Activated T-cell treated with anti-CD3 and anti-CD28 coated beads, Interleukin-2, amount 50 U/mL, for 72 hours (primary cell): Measurements from ENCODE around the gene VENTX. TPM values are rescaled to one million over a fixed set of nuclear protein-coding genes. Genes with fewer than 3 reads are reported as not detected.

Experiments
- ATAC-seq, 2 donors: fragments of 150-1000 bp; cut with Tn5 transposase; replicated peaks in 1 of 2; 2 replicates each; pipeline ENCODE4 v1.10.0; 2021; ENCODE audit warnings: moderate library complexity in 2 of 2, mild to moderate bottlenecking in 1 of 2
- DNase-seq, 2 donors: peaks; one replicate each; pipeline ENCODE4 v3.0.0; 2021 to 2022; ENCODE audit warnings: mixed read lengths in 1 of 2
- H3K27ac Mint-ChIP-seq: one replicate; pipeline ENCODE4 v1.8.0; 2022; ENCODE audit warnings: mild to moderate bottlenecking, moderate library complexity, mixed read lengths
- H3K27me3 Mint-ChIP-seq: one replicate; pipeline ENCODE4 v1.8.0; 2022; ENCODE audit warnings: low read depth, mixed read lengths
- H3K36me3 Mint-ChIP-seq, 2 donors: one replicate each; pipeline ENCODE4 v1.8.0; 2022; ENCODE audit warnings: mixed read lengths in 2 of 2, mild to moderate bottlenecking in 1 of 2; ENCODE audit not compliant: insufficient read depth in 2 of 2
- H3K4me1 Mint-ChIP-seq: one replicate; pipeline ENCODE4 v1.8.0; 2022; ENCODE audit warnings: low read depth, mixed read lengths
- H3K4me3 Mint-ChIP-seq, 2 donors: one replicate each; pipeline ENCODE4 v1.8.0; 2022; ENCODE audit warnings: mild to moderate bottlenecking in 2 of 2, mixed read lengths in 2 of 2, moderate library complexity in 2 of 2
- H3K9me3 Mint-ChIP-seq, 2 donors: one replicate each; pipeline ENCODE4 v1.8.0; 2022; ENCODE audit warnings: mixed read lengths in 2 of 2
- total RNA-seq, 2 donors: library from RNA; stranded (reverse); gene quantifications; one replicate each; pipeline ENCODE4 v1.2.3, GENCODE V29; 2022

The VENTX gene
- total RNA-seq, 2 donors from 2014 or later, result 0.21 TPM; not detected in 1

- H3K36me3 Mint-ChIP-seq, result no peaks in the 10 kb centered on the region
- no peak overlapping the region for H3K4me3 Mint-ChIP-seq
- no peaks in the 10 kb centered on the region for H3K9me3 Mint-ChIP-seq
- no peak for DNase-seq
- H3K27ac Mint-ChIP-seq, result no peak overlapping the region
- peaks cover 16% of the 10 kb centered on the region for H3K4me1 Mint-ChIP-seq
- ATAC-seq, result no peak
- peaks cover 41% of the 10 kb centered on the region for H3K27me3 Mint-ChIP-seq
Measured at GRCh38 chr10:133239990-133240389, 2.3 kb downstream of the VENTX start.

- no peaks in the 10 kb centered on the region for H3K36me3 Mint-ChIP-seq
- peak; percentile 20 to 22 for ATAC-seq
- no peak overlapping the region for H3K27ac Mint-ChIP-seq
- H3K9me3 Mint-ChIP-seq, result no peaks in the 10 kb centered on the region
- H3K27me3 Mint-ChIP-seq, result peaks cover 38% of the 10 kb centered on the region
- peaks cover 16% of the 10 kb centered on the region for H3K4me1 Mint-ChIP-seq
- DNase-seq, result no peak
- peak overlapping the region; percentile 60 to 72 for H3K4me3 Mint-ChIP-seq
Measured at GRCh38 chr10:133241501-133242205, 4.0 kb downstream of the VENTX start.

- H3K9me3 Mint-ChIP-seq, result no peaks in the 10 kb centered on the region
- no peak overlapping the region for H3K4me3 Mint-ChIP-seq
- peaks cover 16% of the 10 kb centered on the region for H3K4me1 Mint-ChIP-seq
- ATAC-seq (no peak), DNase-seq (no peak)
- no peaks in the 10 kb centered on the region for H3K36me3 Mint-ChIP-seq
- H3K27me3 Mint-ChIP-seq, result peaks cover 38% of the 10 kb centered on the region
- H3K27ac Mint-ChIP-seq, result no peak overlapping the region
Measured at GRCh38 chr10:133242611-133243356, 5.1 kb downstream of the VENTX start.

DNA sequence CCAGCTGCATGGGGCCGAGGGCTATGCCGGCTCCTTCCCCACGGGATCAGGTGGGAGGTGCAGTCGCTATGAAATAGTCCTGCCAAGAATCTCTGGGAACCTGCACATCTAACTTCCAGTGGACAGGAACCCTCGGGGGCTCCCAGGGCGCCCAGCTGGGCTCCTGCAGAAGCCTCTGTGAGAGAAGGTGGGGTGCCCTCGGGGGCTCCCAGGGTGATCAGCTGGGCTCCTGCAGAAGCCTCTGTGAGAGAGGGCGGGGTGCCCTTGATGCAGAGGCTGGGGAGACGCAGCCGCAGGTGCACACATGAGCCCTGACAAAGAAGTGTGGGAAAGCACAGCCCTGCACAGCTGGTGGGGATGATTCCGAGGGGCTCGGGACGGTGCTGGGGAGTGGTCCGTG, 5.9 kb downstream of the VENTX start:
- Mint-ChIP-seq H3K27ac (no peak overlapping the region), H3K36me3 (no peaks in the 10 kb centered on the region), H3K4me3 (no peak overlapping the region), H3K4me1 (peaks cover 16% of the 10 kb centered on the region), H3K9me3 (no peaks in the 10 kb centered on the region), H3K27me3 (peaks cover 36% of the 10 kb centered on the region)
- ATAC-seq (no peak), DNase-seq (no peak)

DNA sequence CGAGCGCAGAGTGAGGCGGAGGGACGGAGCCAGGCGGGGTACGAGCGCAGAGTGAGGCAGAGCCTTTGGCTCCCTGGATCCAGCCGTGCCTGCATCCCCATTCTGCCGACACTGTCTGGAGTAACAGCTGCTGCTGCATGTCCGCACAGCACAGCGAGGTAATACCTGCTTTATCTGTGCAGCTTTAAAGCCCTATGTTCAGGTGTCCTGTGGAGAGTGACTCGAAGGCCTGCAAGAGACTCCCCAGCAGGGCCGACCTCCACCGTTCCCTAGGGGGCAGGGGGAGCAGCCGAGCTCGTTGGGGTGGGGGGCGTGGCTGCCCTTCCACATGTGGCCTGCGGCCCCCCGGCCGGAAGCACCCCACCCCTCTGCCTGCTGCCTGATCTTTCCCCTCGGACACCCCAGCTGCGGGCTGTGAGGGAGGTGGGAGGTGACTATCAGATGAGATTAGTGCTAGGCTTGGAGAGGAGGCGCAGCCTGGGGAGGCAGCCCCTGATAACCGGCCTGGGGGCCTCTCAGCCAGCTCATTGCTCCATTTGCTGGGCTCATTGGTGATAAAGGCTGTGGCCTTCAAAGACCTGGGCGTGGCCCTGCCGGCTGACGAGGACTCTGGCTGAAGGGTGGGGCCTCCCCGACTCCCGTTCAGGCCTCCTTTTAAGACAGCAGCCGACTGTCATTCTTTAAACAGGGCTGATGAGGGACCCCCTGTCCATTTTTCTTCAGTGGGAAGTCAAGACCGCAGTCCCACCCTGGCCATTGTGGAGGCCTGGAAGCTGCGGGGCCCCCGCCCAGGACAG, 8.0 kb downstream of the VENTX start:
- no peak overlapping the region for H3K27ac Mint-ChIP-seq

GRCh38 chr10:133246236-133246626, 8.6 kb downstream of the VENTX start:
- peaks cover 19% of the 10 kb centered on the region for H3K27me3 Mint-ChIP-seq
- no peaks in the 10 kb centered on the region for H3K36me3 Mint-ChIP-seq
- H3K4me1 Mint-ChIP-seq, result peaks cover 7% of the 10 kb centered on the region
- no peak overlapping the region for H3K4me3 Mint-ChIP-seq
- DNase-seq, result no peak
- H3K27ac Mint-ChIP-seq, result no peak overlapping the region
- no peak for ATAC-seq
- H3K9me3 Mint-ChIP-seq, result no peaks in the 10 kb centered on the region

More for the DNA sequence above, 8.0 kb downstream of the VENTX start:
- peaks cover 13% of the 10 kb centered on the region for H3K4me1 Mint-ChIP-seq
- H3K9me3 Mint-ChIP-seq, result no peaks in the 10 kb centered on the region
- H3K36me3 Mint-ChIP-seq, result no peaks in the 10 kb centered on the region
- DNase-seq (no peak), ATAC-seq (no peak)
- no peak overlapping the region for H3K4me3 Mint-ChIP-seq
- peaks cover 25% of the 10 kb centered on the region for H3K27me3 Mint-ChIP-seq

DNA sequence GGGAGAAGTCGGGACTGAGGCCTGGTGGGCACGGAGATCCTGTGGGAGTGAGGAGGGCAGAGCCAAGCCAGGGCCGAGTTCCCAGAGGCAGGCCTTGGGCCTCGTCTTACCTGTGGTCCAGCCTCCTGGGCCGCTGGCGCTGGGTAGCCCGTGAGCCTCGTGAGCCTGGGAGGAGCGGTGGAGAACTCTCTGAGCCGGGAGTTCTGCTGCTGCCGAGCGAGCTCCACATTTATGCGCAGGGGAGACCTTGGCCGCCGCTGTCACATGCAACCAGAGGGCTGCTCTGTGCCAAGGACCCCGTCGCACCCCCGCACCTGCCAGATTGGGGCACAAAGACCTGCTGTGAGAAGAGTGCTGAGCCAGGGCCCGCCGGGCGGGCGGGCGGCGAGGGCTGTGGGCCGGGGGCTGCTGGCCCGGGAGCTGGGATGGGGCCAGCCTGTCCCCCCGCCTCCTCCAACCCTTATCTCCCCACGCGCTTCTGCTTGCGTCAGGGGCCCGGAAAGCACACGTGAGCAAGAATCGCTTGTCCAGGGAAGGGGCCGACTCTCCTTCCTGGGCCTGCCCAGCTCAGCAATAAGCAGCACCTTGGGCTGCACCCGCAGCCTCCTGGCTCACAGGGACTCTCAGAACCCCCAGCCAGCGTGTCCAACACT, 10.2 kb downstream of the VENTX start:
- H3K36me3 Mint-ChIP-seq, result no peaks in the 10 kb centered on the region
- H3K4me3 Mint-ChIP-seq, result no peak overlapping the region
- H3K27ac Mint-ChIP-seq, result no peak overlapping the region
- H3K9me3 Mint-ChIP-seq, result no peaks in the 10 kb centered on the region
- no peak for ATAC-seq
- H3K27me3 Mint-ChIP-seq, result peaks cover 6% of the 10 kb centered on the region
- no peaks in the 10 kb centered on the region for H3K4me1 Mint-ChIP-seq
- no peak for DNase-seq

DNA sequence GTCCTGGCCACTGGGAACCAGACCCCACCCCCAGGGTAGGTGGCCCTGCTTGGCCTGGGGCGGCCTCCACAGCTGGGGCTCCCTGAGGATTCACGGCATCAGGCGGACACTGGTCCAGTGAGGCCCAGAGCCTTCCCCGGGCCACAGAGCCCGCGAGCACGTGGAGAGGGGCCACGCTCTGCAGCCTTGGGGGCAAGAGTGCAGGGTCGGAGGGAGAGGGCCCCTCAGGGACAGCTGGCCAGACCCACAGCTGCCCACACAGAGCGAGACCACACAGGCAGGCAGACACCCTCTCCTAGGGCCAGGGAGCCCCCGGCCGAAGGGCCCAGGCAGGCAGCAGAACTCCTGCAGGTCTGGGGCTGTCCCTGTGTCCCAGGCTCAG, 10.7 kb downstream of the VENTX start:
- no peaks in the 10 kb centered on the region for H3K36me3 Mint-ChIP-seq
- ATAC-seq (no peak), DNase-seq (no peak)
- H3K4me3 Mint-ChIP-seq, result no peak overlapping the region
- no peaks in the 10 kb centered on the region for H3K9me3 Mint-ChIP-seq
- peaks cover 6% of the 10 kb centered on the region for H3K27me3 Mint-ChIP-seq
- H3K27ac Mint-ChIP-seq, result no peak overlapping the region
- H3K4me1 Mint-ChIP-seq, result no peaks in the 10 kb centered on the region

DNA sequence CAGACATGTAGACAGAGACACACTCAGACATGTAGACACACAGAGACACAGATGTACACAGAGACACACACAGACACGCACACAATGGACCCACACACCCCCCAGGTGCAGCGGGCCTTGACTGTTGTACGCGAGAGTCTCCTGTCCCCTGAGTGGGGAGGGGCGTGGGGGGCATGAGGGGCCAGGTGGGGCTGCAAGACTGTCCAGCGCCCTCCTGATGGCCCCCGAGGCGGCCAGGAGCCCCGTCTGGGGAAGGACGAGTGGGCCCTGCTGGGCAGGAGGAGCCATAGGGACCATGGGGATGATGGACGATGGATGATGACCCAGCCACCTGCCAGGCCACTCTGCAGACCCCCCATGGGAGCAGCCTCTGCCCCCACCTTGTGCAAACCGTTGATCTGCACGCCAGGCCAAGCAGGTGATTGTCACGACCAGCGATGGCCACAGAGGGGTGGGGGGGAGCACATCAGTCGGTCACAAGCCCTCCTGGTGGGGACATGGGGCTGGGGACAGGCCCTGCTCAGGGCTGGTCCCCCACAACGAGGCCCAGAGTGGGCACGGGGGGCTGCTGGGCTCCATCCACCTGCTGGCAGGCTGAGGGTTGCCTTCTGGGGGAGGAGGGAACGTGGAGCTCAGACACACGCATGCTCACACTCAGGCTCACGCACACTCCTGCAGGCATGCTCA, 11.6 kb downstream of the VENTX start:
- Mint-ChIP-seq H3K4me1 (no peaks in the 10 kb centered on the region), H3K4me3 (no peak overlapping the region), H3K9me3 (no peaks in the 10 kb centered on the region), H3K27ac (no peak overlapping the region), H3K36me3 (no peaks in the 10 kb centered on the region), H3K27me3 (peaks cover 6% of the 10 kb centered on the region)
- DNase-seq (no peak), ATAC-seq (no peak)

- DNase-seq (no peak), ATAC-seq (no peak)
- Mint-ChIP-seq H3K4me3 (no peak overlapping the region), H3K4me1 (no peaks in the 10 kb centered on the region), H3K27ac (no peak overlapping the region), H3K27me3 (peaks cover 6% of the 10 kb centered on the region), H3K9me3 (no peaks in the 10 kb centered on the region), H3K36me3 (no peaks in the 10 kb centered on the region)
Measured at GRCh38 chr10:133249975-133250754, 12.5 kb downstream of the VENTX start.

DNA sequence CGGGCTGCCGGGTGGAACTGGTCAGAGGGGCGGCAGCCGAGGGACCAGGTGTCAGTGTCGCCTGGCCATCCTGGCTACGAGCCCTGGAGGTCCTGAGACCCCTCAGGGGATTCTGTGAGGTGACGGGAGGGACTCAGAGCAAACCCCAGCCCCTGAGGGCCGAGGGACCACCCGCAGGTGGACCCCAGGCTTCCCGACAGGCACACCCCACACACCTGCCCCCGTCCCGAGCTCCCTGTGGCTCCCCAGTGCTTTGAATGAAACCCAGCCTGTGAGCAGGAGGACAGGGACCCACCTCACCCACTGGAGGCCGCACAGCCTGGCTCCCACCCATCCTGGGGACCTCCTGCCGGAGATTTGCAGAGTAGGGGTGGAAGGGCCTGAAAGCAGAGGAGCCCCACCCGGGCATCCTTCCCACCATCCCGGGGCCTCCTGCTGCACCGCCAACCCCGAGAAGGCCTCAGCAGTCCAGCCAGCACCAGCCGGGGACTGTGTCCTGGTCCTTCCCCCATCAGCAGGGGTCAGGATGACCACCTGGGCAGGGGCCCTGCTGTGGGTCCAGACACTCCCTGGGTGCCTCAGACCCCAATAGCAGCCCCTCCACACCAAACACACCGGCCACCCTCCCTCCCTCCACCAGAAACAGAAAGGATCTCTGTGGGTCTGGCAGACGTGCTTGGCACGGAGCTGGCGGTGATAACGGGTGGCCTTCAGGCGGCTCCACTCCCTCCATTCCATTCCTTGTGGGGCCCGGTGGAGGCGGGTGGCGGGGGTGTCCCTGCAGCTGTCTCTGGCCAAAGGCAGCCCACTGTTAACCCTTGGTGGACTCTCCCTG, 13.9 kb downstream of the VENTX start:
- Mint-ChIP-seq H3K4me1 (peaks cover 1% of the 10 kb centered on the region), H3K27me3 (peaks cover 6% of the 10 kb centered on the region), H3K36me3 (no peaks in the 10 kb centered on the region), H3K4me3 (no peak overlapping the region), H3K9me3 (no peaks in the 10 kb centered on the region), H3K27ac (no peak overlapping the region)
- ATAC-seq, result no peak
- DNase-seq, result no peak
